GM23338 (cell line): ENCODE measurements around the gene TMEM182. TPM values are rescaled to one million over a fixed set of nuclear protein-coding genes. Genes with fewer than 3 reads are reported as not detected.

Source experiments
- ATAC-seq: fragments of 200-7000 bp; cut with Tn5 transposase; 3 replicates; pipeline ENCODE4 v1.9.1; 2020
- DNase-seq: peaks from one replicate; pipeline ENCODE4 v3.0.0-alpha.2; 2015; ENCODE audit warnings: low spot score
- H2AFZ ChIP-seq: fragments of 200-600 bp; sonication (generic); 2 replicates; pipeline ENCODE4 v1.8.0; 2016; ENCODE audit warnings: antibody characterized with exemption, mild to moderate bottlenecking, moderate library complexity
- H3F3A ChIP-seq: fragments of 200-600 bp; sonication (generic); replicated peaks from 2 replicates; pipeline ENCODE4 v1.8.0; 2017; ENCODE audit warnings: antibody characterized with exemption, mixed run types, low read depth
- H3K27ac ChIP-seq: fragments of 200-600 bp; sonication (generic); 2 replicates; pipeline ENCODE4 v1.6.1; 2016; ENCODE audit warnings: low read depth
- H3K27me3 ChIP-seq: fragments of 200-600 bp; sonication (generic); 2 replicates; pipeline ENCODE4 v1.8.0; 2016; ENCODE audit warnings: mild to moderate bottlenecking, mixed run types, moderate library complexity; ENCODE audit not compliant: insufficient read depth
- H3K36me3 ChIP-seq: fragments of 200-600 bp; sonication (generic); 2 replicates; pipeline ENCODE4 v1.8.0; 2016; ENCODE audit warnings: mild to moderate bottlenecking; ENCODE audit not compliant: insufficient read depth
- H3K4me1 ChIP-seq: fragments of 200-600 bp; sonication (generic); 2 replicates; pipeline ENCODE4 v1.8.0; 2016; ENCODE audit warnings: mild to moderate bottlenecking, moderate library complexity; ENCODE audit not compliant: insufficient read depth
- H3K4me2 ChIP-seq: fragments of 200-600 bp; sonication (generic); 2 replicates; pipeline ENCODE4 v1.7.1; 2017; ENCODE audit warnings: mixed run types
- H3K4me3 ChIP-seq: fragments of 200-600 bp; sonication (generic); 2 replicates; pipeline ENCODE4 v1.6.1; 2016; ENCODE audit warnings: mixed run types
- H3K79me2 ChIP-seq: fragments of 200-600 bp; sonication (generic); replicated peaks from 2 replicates; pipeline ENCODE4 v1.8.0; 2017; ENCODE audit warnings: mild to moderate bottlenecking; ENCODE audit not compliant: insufficient read depth
- H3K9me2 ChIP-seq: fragments of 200-600 bp; sonication (generic); 2 replicates; pipeline ENCODE4 v1.8.0; 2017; ENCODE audit not compliant: insufficient read depth
- H4K20me1 ChIP-seq: fragments of 200-600 bp; sonication (generic); replicated peaks from 2 replicates; pipeline ENCODE4 v1.8.0; 2017; ENCODE audit warnings: mild to moderate bottlenecking; ENCODE audit not compliant: insufficient read depth
- H3K27ac Mint-ChIP-seq: 2 replicates; pipeline ENCODE4 v1.8.0; 2020; ENCODE audit warnings: inconsistent platforms, mild to moderate bottlenecking, moderate library complexity, mixed read lengths
- H3K27me3 Mint-ChIP-seq: 3 replicates; pipeline ENCODE4 v1.8.0; 2022; ENCODE audit warnings: low read depth, mild to moderate bottlenecking, moderate library complexity, mixed read lengths, inconsistent platforms; ENCODE audit not compliant: insufficient read depth, poor library complexity
- H3K36me3 Mint-ChIP-seq: 3 replicates; pipeline ENCODE4 v1.8.0; 2021; ENCODE audit warnings: low read depth, mild to moderate bottlenecking, inconsistent platforms, moderate library complexity, mixed read lengths
- H3K4me1 Mint-ChIP-seq: 3 replicates; pipeline ENCODE4 v1.8.0; 2020; ENCODE audit warnings: mild to moderate bottlenecking, inconsistent platforms, mixed read lengths
- H3K4me3 Mint-ChIP-seq: 3 replicates; pipeline ENCODE4 v1.8.0; 2021; ENCODE audit warnings: moderate library complexity, mild to moderate bottlenecking, inconsistent platforms, mixed read lengths
- H3K9me3 Mint-ChIP-seq: 3 replicates; pipeline ENCODE4 v1.8.0; 2020; ENCODE audit warnings: moderate library complexity, mild to moderate bottlenecking, inconsistent platforms, mixed read lengths
- CTCF ChIP-seq, 2 experiments: fragments of 200-600 bp in 1 of 2; sonication (generic) in 1 of 2; conservative IDR thresholded peaks; 2 replicates each; pipeline versions ENCODE4 v1.5.1 to v1.6.1; 2016 to 2017; ENCODE audit warnings: antibody characterized with exemption in 2 of 2, low read depth in 2 of 2, mild to moderate bottlenecking in 2 of 2, moderate library complexity in 1 of 2
- EZH2phosphoT487 ChIP-seq: fragments of 200-600 bp; sonication (generic); IDR thresholded peaks from one replicate; pipeline ENCODE4 v1.8.1; 2018; ENCODE audit warnings: antibody characterized with exemption; ENCODE audit not compliant: unreplicated experiment
- JUNB ChIP-seq: IDR thresholded peaks from one replicate; pipeline ENCODE4 v1.6.1; 2016; ENCODE audit warnings: antibody characterized with exemption; ENCODE audit not compliant: unreplicated experiment
- NANOG ChIP-seq: IDR thresholded peaks from 2 replicates; pipeline ENCODE4 v1.6.1; 2016; ENCODE audit warnings: antibody characterized with exemption, borderline replicate concordance
- POLR2AphosphoS5 ChIP-seq: IDR thresholded peaks from 2 replicates; pipeline ENCODE4 v1.6.1; 2016; ENCODE audit warnings: antibody characterized with exemption, low read depth
- STAT1 ChIP-seq: IDR thresholded peaks from one replicate; pipeline ENCODE4 v1.6.1; 2016; ENCODE audit warnings: antibody characterized with exemption; ENCODE audit not compliant: unreplicated experiment
- ZNF462 ChIP-seq: fragments of 250-450 bp; sonication (Bioruptor Pico); IDR thresholded peaks from 2 replicates; pipeline ENCODE4 v1.5.0; 2020; ENCODE audit warnings: mild to moderate bottlenecking, moderate library complexity
- polyA plus RNA-seq: library from polyadenylated mRNA; unstranded; fragments of >200 nt; fragmentation: Nextera tagmentation; extraction: Ambion mirVana; gene quantifications from 2 replicates; pipeline ENCODE4 v1.2.1, GENCODE V29; 2016
- total RNA-seq: library from RNA; depleted of rRNA; stranded (reverse); fragments of >200 nt; shearing (Covaris generic); gene quantifications from 2 replicates; pipeline ENCODE4 v1.2.3, GENCODE V29; 2014
- TF ChIP-seq, protein P1 (sequence below): IDR thresholded peaks from one replicate; pipeline ENCODE4 v1.6.1; 2018; ENCODE audit warnings: antibody characterized with exemption; ENCODE audit not compliant: unreplicated experiment

The TMEM182 gene
- total and polyA plus RNA-seq, 2 experiments from 2014 or later = 5.2 to 7.2 TPM

- Histone ChIP-seq H4K20me1 (no peaks in the 10 kb centered on the region), H3K4me1 (no peaks in the 10 kb centered on the region), H3K4me3 (no peak overlapping the region), H3K9me2 (no peaks in the 10 kb centered on the region), H3K4me2 (no peak overlapping the region), H2AFZ (no peak overlapping the region), H3K27me3 (no peaks in the 10 kb centered on the region), H3K79me2 (no peaks in the 10 kb centered on the region), H3K27ac (no peak overlapping the region), H3K36me3 (no peaks in the 10 kb centered on the region), H3F3A (no peaks in the 10 kb centered on the region)
- Mint-ChIP-seq H3K27ac (no peak overlapping the region), H3K27me3 (no peaks in the 10 kb centered on the region), H3K4me1 (peaks cover 3% of the 10 kb centered on the region; the same call in 2 of the 3 replicates), H3K9me3 (no peaks in the 10 kb centered on the region), H3K36me3 (no peaks in the 10 kb centered on the region), H3K4me3 (no peak overlapping the region)
- ATAC-seq (no peak), DNase-seq (no peak)
- TF ChIP-seq EZH2phosphoT487 (no peak), STAT1 (no peak), JUNB (no peak), POLR2AphosphoS5 (no peak), CTCF (conservative IDR thresholded peaks at IDR 0.05; ENCODE audit: low read depth in 2 of 2) (no peak), ZNF462 (no peak), NANOG (no peak)
- TF ChIP-seq, protein P1, sequence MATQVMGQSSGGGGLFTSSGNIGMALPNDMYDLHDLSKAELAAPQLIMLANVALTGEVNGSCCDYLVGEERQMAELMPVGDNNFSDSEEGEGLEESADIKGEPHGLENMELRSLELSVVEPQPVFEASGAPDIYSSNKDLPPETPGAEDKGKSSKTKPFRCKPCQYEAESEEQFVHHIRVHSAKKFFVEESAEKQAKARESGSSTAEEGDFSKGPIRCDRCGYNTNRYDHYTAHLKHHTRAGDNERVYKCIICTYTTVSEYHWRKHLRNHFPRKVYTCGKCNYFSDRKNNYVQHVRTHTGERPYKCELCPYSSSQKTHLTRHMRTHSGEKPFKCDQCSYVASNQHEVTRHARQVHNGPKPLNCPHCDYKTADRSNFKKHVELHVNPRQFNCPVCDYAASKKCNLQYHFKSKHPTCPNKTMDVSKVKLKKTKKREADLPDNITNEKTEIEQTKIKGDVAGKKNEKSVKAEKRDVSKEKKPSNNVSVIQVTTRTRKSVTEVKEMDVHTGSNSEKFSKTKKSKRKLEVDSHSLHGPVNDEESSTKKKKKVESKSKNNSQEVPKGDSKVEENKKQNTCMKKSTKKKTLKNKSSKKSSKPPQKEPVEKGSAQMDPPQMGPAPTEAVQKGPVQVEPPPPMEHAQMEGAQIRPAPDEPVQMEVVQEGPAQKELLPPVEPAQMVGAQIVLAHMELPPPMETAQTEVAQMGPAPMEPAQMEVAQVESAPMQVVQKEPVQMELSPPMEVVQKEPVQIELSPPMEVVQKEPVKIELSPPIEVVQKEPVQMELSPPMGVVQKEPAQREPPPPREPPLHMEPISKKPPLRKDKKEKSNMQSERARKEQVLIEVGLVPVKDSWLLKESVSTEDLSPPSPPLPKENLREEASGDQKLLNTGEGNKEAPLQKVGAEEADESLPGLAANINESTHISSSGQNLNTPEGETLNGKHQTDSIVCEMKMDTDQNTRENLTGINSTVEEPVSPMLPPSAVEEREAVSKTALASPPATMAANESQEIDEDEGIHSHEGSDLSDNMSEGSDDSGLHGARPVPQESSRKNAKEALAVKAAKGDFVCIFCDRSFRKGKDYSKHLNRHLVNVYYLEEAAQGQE = no peak
These were observed 75.9 kb downstream of the TMEM182 start for GRCh38 chr2:102837626-102838198.
